Uterus (tissue), 2 donors: ENCODE data around the gene KLC4.
A peak's percentile ranks its signal among the peaks of the same experiment; 100 is the strongest.

Source experiments
- CTCF ChIP-seq, 4 experiments: fragments of 200-600 bp in 2 of 4; fragments of 450-650 bp in 2 of 4; sonication (generic) in 2 of 4; IDR thresholded peaks; one replicate each; pipeline ENCODE4 v1.5.1; 2016 to 2019; ENCODE audit warnings: antibody characterized with exemption in 4 of 4, mild to moderate bottlenecking in 2 of 4, moderate library complexity in 1 of 4
- POLR2A ChIP-seq, 2 donors: fragments of 450-650 bp; IDR thresholded peaks; one replicate each; pipeline ENCODE4 v1.6.1; 2016; ENCODE audit warnings: antibody characterized with exemption in 2 of 2, mild to moderate bottlenecking in 1 of 2, moderate library complexity in 1 of 2

- no peak for TF ChIP-seq POLR2A (IDR thresholded peaks at IDR 0.05)
- TF ChIP-seq CTCF (IDR thresholded peaks at IDR 0.05), result peak; percentile 45 to 70 (median 58)
Measured at GRCh38 chr6:43070028-43070632, 10.7 kb downstream of the KLC4 start.
